ENCODE measurements around the gene UFD1.

The UFD1 gene

GRCh38 chr22:19471572-19471971 lies 7.4 kb downstream of the UFD1 start:
- DNase-seq (ENCODE audit: low read depth): no peak

DNA sequence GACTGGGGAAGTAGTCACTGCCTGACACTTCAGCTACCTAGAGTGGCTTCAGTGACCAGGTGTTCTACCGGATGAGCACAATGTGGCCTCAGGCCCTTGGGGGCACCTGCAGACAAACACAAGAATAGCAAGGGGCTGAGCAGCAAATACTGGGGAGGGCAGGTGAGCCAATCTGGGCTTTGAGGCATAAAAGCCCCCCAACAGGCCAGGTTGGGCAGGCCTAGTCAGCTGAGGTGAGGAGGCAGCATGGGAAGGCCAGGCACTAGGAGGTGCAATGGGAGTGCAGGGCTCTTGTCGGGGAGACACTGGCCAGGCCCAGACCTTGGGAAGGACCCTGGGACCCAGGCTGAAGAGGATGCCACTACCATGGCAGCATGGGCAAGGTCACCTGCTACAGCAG lies 9.0 kb downstream of the UFD1 start:
- DNase-seq (ENCODE audit: low read depth): no peak

DNA sequence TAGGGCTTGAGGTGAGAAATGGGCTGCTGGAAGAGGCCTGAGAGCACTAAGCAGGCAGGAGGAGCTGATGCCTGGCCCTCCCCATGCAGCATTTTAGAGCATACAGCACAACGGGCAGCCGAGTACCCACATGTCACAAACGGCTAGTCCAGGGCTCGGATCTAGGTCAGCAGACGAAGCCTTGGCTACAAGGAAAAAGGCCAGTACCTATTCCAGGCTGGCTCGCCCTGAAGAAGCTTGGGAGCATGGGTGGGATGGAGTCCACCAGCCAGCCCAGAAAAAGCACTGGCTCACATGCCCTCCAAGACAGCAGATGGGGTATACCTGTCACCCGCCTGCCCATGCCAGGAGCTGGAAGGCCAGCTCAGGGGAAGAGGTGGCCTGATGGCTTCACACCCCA lies 9.6 kb downstream of the UFD1 start:
- no peak for DNase-seq (ENCODE audit: low read depth)

DNA sequence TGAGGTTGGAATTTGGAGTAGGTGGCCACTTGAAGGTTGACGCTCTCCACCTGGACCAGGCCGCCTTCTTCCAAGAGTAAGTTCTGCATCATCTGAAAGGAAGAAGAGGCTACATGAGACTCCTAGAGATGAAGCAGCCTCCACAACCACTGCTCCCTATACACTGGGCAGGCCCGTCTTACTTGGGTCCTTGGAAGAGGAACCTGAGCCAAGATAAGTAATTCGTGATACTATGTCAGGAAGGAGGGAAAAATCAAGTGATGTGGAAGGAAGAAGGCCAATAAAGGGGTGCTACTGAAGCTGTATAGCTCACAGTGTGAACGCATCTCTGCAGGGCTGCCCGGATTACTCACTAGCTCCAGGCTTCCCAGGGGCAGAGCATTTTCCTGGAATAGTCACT lies 11.1 kb downstream of the UFD1 start:
- DNase-seq (ENCODE audit: low read depth): no peak

- DNase-seq (ENCODE audit: low read depth): no peak
Observed at GRCh38 chr22:19466848-19467752, 11.9 kb downstream of the UFD1 start.

DNA sequence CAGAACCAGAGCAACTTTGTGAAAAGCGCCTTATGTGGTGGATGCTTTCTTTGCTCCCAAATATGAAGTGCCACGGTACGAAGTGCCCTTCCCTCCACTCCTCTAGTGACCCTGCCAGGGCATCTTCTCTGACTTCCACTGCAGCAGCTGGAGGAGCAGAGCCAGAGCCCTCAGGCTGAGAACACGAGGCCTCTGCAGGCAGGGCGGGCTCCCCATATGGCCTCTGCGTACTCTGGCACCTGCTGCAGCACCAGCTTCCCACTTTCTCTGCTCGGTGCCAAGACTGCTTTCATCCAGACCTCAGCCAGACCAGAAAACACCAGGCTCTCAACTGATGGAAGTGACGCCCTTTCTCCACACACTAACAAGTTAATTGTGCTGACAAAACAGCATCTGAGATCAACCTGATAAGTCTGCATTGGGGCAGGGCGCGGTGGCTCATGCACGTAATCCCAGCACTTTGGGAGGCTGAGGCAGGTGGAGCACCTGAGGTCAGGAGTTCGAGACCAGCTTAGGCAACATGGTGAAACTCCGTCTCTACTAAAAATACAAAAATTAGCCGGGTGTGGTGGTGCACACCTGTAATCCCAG lies 12.8 kb downstream of the UFD1 start:
- no peak for DNase-seq (ENCODE audit: low read depth)

- no peak for DNase-seq (ENCODE audit: low read depth)
Observed at GRCh38 chr22:19464975-19465374, 14.0 kb downstream of the UFD1 start.

DNA sequence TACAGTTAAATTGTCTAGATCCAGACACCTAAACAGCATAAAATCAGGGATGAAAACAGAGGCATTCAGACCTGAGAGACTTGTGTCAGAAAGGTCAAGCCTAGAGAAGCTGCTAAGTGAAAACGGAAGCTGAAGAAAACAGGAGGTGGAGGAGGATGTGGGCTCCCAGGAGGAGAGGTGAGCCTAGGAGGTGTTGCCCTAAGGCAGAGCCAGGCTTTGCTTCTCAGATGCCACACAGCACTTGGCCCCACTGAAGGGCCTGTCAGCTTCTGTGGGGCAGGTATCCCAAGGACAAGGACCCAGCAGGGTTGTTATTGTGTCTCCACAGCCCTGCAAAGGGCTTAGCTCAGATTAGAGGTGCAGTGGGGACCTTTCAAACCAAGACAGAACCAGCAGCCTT lies 14.4 kb downstream of the UFD1 start:
- DNase-seq (ENCODE audit: low read depth): no peak

GRCh38 chr22:19463491-19464469 lies 15.2 kb downstream of the UFD1 start:
- DNase-seq (ENCODE audit: low read depth): no peak

DNA sequence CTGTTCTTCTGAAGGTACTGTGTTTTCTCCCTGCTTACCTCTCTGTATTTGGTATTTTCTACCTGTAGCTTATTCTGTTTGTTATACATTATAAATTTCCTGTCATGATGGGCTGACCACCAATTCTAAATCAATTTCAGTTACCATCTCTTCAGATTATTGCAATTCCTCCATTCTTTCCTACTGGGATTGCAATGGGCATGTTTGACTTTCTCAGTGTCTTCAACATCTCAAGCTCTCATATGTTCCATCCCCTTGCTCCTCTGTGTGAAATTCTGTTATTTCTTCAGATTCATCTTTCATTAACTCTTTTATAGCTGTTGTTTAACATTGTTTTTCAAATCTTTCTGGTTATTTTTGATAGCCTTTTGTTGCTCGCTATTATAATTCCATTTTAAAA lies 16.0 kb downstream of the UFD1 start:
- no peak for DNase-seq (ENCODE audit: low read depth)

DNA sequence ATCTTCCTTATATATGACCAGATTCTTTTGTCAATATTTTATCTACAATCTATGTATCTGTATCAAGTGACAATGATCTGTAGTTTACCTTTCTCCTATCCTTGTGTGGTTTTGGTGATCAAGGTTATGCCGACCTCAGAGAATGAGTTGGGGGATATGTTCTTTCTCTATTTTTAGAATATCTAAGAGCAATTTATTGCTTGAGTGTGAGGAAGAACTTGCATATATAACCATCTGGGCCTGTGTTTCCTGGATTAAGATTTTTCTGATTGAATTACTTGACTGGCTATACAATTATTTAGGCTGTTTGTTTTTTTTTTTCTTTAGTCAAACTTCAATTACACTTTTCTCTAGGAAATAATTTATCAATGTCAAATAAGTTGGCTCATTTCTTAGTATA lies 17.5 kb downstream of the UFD1 start:
- DNase-seq (ENCODE audit: low read depth): no peak

- DNase-seq (ENCODE audit: low read depth): no peak
Observed at GRCh38 chr22:19460036-19460435, 19.0 kb downstream of the UFD1 start.

DNA sequence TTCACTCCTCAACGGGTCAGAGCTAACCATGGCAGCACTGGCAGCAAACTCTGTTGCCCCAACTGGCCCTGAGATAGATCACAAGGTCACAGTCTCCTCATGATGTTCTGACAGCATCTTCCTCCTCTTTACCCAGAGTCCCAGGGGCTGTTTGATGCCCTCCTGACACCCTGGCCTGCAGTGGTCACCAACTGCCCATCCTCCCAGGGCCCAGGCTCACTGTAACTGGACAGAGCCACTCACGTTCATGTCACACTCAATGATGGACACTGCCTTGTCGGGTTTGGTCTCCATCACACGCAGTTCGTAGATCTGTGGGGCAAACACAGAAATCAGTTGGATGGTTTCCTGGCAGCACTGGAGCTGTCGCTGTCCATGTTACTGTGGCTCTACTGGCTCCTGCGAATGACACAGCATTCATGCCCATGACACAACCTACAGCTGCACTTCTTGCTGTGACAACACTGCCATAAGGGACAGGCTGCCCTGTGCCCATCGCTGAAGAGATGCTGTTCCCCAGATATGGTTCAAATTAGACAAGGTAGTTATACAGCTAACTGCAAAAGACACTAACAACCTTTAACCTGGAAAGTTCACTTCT lies 21.1 kb downstream of the UFD1 start:
- DNase-seq (ENCODE audit: low read depth): no peak

- DNase-seq (ENCODE audit: low read depth): no peak
Observed at GRCh38 chr22:19456541-19456940, 22.5 kb downstream of the UFD1 start.

DNA sequence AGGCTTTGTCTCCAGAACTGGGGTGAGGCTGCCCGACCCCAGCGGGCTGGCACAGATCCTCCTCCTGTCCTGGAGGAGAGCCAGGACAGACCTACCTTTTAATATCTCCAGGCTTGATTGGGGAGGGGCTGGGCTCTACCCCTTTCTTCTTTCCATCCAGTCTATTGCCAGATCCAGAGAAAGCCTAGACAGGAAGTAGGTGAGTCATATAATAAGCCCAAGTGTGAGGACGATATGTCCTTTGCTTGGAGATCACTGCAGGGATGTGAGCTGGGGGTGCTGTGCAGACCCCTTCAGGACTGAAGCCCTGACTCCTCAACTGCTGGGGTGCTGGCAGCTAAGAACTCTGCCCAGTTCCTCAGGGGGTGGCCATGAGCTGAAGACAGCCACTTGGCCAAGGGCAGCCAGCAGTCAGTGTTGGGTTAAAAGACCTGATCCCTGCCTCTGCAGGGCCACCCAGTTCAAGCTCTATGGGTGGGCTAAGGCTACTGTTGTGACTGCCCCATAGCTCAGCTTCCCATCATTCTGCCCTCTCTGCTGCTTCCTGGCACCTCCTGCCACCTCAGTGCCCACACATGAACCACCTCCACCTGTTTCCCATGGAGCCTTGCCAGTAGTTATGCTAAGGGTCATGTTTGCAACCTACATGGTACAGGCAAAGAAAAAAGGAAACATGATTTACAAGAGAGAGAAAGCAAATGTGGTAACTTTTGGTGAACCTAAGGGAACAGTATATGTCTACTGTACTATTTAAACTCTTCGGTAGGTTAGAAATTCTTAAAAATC lies 23.2 kb downstream of the UFD1 start:
- DNase-seq (ENCODE audit: low read depth): no peak

DNA sequence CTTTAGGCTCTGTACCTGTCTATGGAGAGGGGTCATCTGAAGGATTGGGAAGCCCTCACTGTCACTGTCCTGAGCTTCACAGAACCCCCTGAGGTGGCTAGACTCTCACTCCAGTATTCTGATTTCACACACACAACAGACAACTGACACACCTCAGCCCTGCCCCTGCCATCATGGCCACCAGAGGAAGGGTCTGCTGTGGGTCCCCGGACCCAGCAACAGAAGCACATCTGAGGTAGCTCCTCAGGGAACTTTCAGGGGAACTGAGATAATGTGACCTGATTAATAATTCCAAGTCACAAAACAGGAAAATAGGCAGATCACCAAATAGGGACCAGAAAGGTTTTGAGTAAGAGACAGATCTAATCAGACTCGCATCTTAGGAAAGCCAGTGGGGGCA lies 24.0 kb downstream of the UFD1 start:
- no peak for DNase-seq (ENCODE audit: low read depth)

DNA sequence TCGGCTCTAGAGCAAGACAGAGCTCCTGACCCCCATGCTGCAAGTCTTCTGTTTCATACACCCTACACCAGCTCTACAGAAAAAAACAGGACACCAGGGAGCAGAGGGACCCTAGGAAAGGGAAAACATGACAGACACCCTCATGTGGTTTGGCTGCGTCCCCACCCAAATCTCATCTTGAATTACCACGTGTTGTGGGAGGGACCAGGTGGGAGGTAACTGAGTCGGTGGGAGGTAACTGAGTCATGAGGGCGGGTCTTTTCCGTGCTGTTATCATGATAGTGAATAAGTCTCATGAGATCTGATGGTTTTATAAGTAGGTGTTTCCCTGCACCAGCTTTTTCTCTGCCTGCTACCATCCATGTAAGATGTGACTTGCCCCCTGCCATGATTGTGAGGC lies 24.8 kb downstream of the UFD1 start:
- no peak for DNase-seq (ENCODE audit: low read depth)

DNA sequence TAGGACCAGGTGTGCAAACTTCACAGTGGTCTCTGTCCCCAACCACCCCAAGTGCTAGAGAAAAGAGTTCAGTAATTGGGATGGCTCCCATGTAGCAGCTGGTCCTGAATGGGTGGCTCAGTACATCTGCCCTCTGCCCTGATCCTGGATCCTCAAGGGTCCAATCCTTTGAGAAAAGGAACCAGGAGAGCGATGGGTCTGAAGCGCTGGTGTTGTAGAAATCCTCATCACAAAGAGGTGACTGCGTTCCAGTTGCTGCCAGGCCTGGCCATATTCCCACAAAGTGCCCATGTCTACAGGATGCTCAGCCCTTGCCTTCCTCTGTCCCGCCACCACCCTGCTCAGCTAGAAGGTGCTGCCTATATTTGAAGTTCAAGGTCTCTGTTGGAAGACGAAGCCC lies 25.3 kb downstream of the UFD1 start:
- DNase-seq (ENCODE audit: low read depth): no peak

GRCh38 chr22:19451570-19451969 lies 27.4 kb downstream of the UFD1 start:
- no peak for DNase-seq (ENCODE audit: low read depth)

DNA sequence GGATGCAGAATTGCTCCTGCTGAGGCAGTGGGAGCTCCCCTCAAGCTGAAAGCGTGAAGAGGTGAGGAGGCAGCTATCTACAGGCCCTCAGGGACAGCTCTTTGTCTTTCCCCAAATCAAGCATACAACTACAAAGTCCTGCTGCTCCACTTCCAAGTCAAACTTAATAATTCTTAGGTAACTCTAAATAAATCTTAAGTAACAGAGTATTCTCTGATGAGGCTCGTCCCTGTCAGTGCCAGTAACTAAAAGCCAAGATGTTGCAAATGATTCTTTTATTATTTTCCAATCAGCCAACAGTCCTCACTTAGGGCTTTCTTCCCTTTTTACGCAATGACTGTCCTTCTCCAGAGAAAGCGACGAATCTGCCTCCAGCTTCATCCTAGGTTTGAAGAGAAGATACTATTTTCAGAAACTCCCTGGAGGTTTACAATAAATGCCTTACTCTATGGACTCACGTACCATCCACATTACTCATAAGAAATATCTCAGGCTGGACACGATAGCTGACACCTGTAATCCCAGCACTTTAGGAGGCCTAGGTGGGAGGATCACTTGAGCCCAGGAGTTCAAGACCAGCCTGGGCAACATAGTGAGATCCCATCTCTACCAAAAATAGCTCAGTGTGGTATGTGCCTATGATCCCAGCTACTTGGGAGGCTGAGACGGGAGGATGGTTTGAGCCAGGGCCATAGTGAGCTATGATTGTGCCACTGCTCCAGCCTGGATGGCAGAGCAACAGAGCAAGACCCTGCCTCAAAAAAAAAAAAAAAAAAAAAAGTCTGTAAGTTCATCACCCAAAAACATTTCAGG lies 28.4 kb downstream of the UFD1 start:
- DNase-seq (ENCODE audit: low read depth): no peak

- DNase-seq (ENCODE audit: low read depth): no peak
Observed at GRCh38 chr22:19449422-19449767, 29.6 kb downstream of the UFD1 start.
